DND-41 (cell line): ENCODE data around the gene FGFR2.

Experiments
- ATAC-seq: fragments of 200-7000 bp; cut with Tn5 transposase; 3 replicates; pipeline ENCODE4 v1.9.1; 2021; ENCODE audit warnings: low read depth; ENCODE audit not compliant: insufficient read depth
- DNase-seq: peaks from one replicate; pipeline ENCODE4 v3.0.0-alpha.2; 2020
- H2AFZ ChIP-seq: 2 replicates; pipeline ENCODE4 v1.6.0; 2012; ENCODE audit warnings: low read depth, low read length
- H3K27ac ChIP-seq: 2 replicates; pipeline ENCODE4 v1.5.1; 2012; ENCODE audit warnings: low read length, inconsistent platforms
- H3K27me3 ChIP-seq: fragments of 200-600 bp; sonication (generic); 2 replicates; pipeline ENCODE4 v1.6.0; 2012; ENCODE audit warnings: low read length, mild to moderate bottlenecking, inconsistent platforms; ENCODE audit not compliant: insufficient read depth, poor library complexity
- H3K36me3 ChIP-seq: 2 replicates; pipeline ENCODE4 v1.5.1; 2012; ENCODE audit warnings: low read length, inconsistent platforms; ENCODE audit not compliant: insufficient read depth
- H3K4me1 ChIP-seq: 2 replicates; pipeline ENCODE4 v1.5.1; 2012; ENCODE audit warnings: mild to moderate bottlenecking, low read length; ENCODE audit not compliant: insufficient read depth
- H3K4me2 ChIP-seq: 2 replicates; pipeline ENCODE4 v1.6.0; 2012; ENCODE audit warnings: mild to moderate bottlenecking, moderate library complexity, low read length, inconsistent platforms; ENCODE audit not compliant: insufficient read depth
- H3K4me3 ChIP-seq, 2 experiments: fragments of 200-600 bp in 1 of 2; shearing (Covaris generic) in 1 of 2; 2 replicates each; pipeline ENCODE4 v1.5.1; 2012 to 2016; ENCODE audit warnings: inconsistent platforms in 2 of 2, low read length in 2 of 2, mild to moderate bottlenecking in 2 of 2, low read depth in 1 of 2, moderate library complexity in 1 of 2
- H3K79me2 ChIP-seq: 2 replicates; pipeline ENCODE4 v1.6.0; 2012; ENCODE audit warnings: low read length, inconsistent platforms; ENCODE audit not compliant: insufficient read depth
- H3K9ac ChIP-seq: 2 replicates; pipeline ENCODE4 v1.6.0; 2012; ENCODE audit warnings: low read depth, mild to moderate bottlenecking, inconsistent platforms, low read length, moderate library complexity
- H3K9me3 ChIP-seq: 2 replicates; pipeline ENCODE4 v1.5.1; 2012; ENCODE audit warnings: low read length, moderate library complexity, mild to moderate bottlenecking, inconsistent platforms; ENCODE audit not compliant: insufficient read depth, severe bottlenecking
- H4K20me1 ChIP-seq: 2 replicates; pipeline ENCODE4 v1.6.0; 2012; ENCODE audit warnings: low read length; ENCODE audit not compliant: insufficient read depth
- EZH2 ChIP-seq: IDR thresholded peaks from 3 replicates; pipeline ENCODE4 v1.6.1; 2012; ENCODE audit warnings: borderline replicate concordance, low read depth, mild to moderate bottlenecking, moderate library complexity, low read length, inconsistent platforms; ENCODE audit not compliant: severe bottlenecking
- TF ChIP-seq, protein P1 (sequence below): IDR thresholded peaks from 2 replicates; pipeline ENCODE4 v1.5.1; 2012; ENCODE audit warnings: borderline replicate concordance, low read length, moderate library complexity, mild to moderate bottlenecking; ENCODE audit not compliant: poor library complexity, severe bottlenecking; ENCODE audit errors: extremely low read depth

FGFR2 gene

GRCh38 chr10:121644501-121644900 lies 46.3 kb upstream of the FGFR2 start:
- no peak for ATAC-seq
- no peaks in the 10 kb centered on the region for H3K79me2 ChIP-seq

GRCh38 chr10:121640266-121640665 lies 42.0 kb upstream of the FGFR2 start:
- Histone ChIP-seq H3K9ac (no peak overlapping the region), H3K36me3 (no peaks in the 10 kb centered on the region), H3K27me3 (no peaks in the 10 kb centered on the region), H4K20me1 (no peaks in the 10 kb centered on the region), H2AFZ (no peak overlapping the region), H3K4me2 (no peak overlapping the region), H3K4me3 (no peak overlapping the region), H3K27ac (no peak overlapping the region), H3K9me3 (no peaks in the 10 kb centered on the region), H3K79me2 (no peaks in the 10 kb centered on the region), H3K4me1 (no peaks in the 10 kb centered on the region)
- DNase-seq (no peak), ATAC-seq (no peak)
- no peak for TF ChIP-seq EZH2
- TF ChIP-seq, protein P1, sequence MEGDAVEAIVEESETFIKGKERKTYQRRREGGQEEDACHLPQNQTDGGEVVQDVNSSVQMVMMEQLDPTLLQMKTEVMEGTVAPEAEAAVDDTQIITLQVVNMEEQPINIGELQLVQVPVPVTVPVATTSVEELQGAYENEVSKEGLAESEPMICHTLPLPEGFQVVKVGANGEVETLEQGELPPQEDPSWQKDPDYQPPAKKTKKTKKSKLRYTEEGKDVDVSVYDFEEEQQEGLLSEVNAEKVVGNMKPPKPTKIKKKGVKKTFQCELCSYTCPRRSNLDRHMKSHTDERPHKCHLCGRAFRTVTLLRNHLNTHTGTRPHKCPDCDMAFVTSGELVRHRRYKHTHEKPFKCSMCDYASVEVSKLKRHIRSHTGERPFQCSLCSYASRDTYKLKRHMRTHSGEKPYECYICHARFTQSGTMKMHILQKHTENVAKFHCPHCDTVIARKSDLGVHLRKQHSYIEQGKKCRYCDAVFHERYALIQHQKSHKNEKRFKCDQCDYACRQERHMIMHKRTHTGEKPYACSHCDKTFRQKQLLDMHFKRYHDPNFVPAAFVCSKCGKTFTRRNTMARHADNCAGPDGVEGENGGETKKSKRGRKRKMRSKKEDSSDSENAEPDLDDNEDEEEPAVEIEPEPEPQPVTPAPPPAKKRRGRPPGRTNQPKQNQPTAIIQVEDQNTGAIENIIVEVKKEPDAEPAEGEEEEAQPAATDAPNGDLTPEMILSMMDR: no peak

More at GRCh38 chr10:121644501-121644900, 46.3 kb upstream of the FGFR2 start:
- Histone ChIP-seq H4K20me1 (no peaks in the 10 kb centered on the region; the same call in 1 of the 2 replicates), H3K4me1 (no peaks in the 10 kb centered on the region), H3K27me3 (peaks cover 4% of the 10 kb centered on the region), H3K4me3 (no peak overlapping the region), H3K9ac (no peak overlapping the region), H3K9me3 (no peaks in the 10 kb centered on the region), H2AFZ (no peak overlapping the region), H3K4me2 (no peak overlapping the region), H3K36me3 (no peaks in the 10 kb centered on the region), H3K27ac (no peak overlapping the region)
- no peak for DNase-seq
- TF ChIP-seq EZH2: no peak
- TF ChIP-seq, protein P1: no peak

DNA sequence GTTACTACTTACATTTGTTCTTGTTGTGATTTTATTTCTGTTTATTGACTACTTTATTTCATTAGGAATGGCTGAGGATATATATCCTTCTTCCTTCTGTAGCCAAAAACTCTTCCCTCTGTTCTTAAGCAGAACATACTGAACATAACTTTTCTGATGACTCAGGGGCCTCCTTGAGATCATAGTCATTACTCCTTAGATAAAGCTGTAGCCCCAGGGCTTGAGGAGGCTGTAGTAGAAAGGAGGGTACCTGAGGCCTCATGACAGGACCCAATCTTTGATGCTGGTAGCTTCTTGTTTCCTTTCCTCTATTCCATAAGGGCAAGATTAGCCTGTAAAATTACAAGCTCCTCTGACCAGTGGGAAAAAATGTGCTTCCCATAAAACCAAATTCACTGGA lies 41.2 kb upstream of the FGFR2 start:
- no peak overlapping the region for H2AFZ ChIP-seq
- H4K20me1 ChIP-seq: no peaks in the 10 kb centered on the region
- no peak for ATAC-seq
- H3K9me3 ChIP-seq: no peaks in the 10 kb centered on the region
- H3K36me3 ChIP-seq: no peaks in the 10 kb centered on the region
- H3K79me2 ChIP-seq: no peaks in the 10 kb centered on the region
- no peak overlapping the region for H3K9ac ChIP-seq
- no peaks in the 10 kb centered on the region for H3K27me3 ChIP-seq
- H3K27ac ChIP-seq: no peak overlapping the region
- H3K4me1 ChIP-seq: no peaks in the 10 kb centered on the region
- H3K4me2 ChIP-seq: no peak overlapping the region
- TF ChIP-seq, protein P1: no peak
- TF ChIP-seq EZH2: no peak
- no peak for DNase-seq
- no peak overlapping the region for H3K4me3 ChIP-seq

GRCh38 chr10:121637437-121637836 lies 39.2 kb upstream of the FGFR2 start:
- no peaks in the 10 kb centered on the region for H3K27me3 ChIP-seq
- TF ChIP-seq, protein P1: no peak
- TF ChIP-seq EZH2: no peak
- ATAC-seq (no peak), DNase-seq (no peak)
- H3K4me1 ChIP-seq: no peaks in the 10 kb centered on the region
- H3K4me2 ChIP-seq: no peak overlapping the region
- no peaks in the 10 kb centered on the region for H3K9me3 ChIP-seq
- H3K9ac ChIP-seq: no peak overlapping the region
- H3K4me3 ChIP-seq: no peak overlapping the region
- no peak overlapping the region for H2AFZ ChIP-seq
- H3K27ac ChIP-seq: no peak overlapping the region
- H4K20me1 ChIP-seq: no peaks in the 10 kb centered on the region
- H3K36me3 ChIP-seq: no peaks in the 10 kb centered on the region
- no peaks in the 10 kb centered on the region for H3K79me2 ChIP-seq
